ENCODE measurements around the gene CLCA1. TPM values are rescaled to one million over a fixed set of nuclear protein-coding genes. Genes with fewer than 3 reads are reported as not detected.

Gene CLCA1
- total and polyA plus RNA-seq, 4 donors: 0.06 to 0.10 TPM; not detected in 2

DNA sequence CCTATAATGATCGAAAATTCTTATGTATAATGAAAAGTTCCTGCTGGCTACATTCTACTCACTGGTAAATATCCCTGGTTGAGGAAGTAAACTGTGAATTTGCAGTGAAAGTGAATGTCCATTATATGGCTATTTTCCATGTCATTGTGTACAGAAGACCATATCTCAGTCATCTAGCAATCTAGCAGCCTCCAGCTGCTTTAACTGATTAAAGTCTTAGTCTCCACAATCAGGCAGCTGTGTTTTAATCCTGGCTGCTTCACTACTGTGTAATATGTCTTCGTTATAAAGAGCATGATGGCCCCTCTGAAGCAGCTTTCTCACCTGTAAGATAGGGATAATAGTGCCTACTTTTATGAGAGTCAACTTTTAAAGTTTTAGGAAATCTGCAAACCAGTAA lies 33.4 kb upstream of the CLCA1 start:
- Histone ChIP-seq H3K9me3 (ENCODE audit: control insufficient read depth, insufficient read depth, low read length) (no peaks in the 10 kb centered on the region), H3K27ac (ENCODE audit: low read depth, low read length) (no peak overlapping the region), H3K27me3 (ENCODE audit: control insufficient read depth, insufficient read depth, low read length) (no peaks in the 10 kb centered on the region), H3K36me3 (ENCODE audit: control insufficient read depth, insufficient read depth, low read length) (no peaks in the 10 kb centered on the region), H3K4me1 (ENCODE audit: control insufficient read depth, insufficient read depth, low read length) (no peaks in the 10 kb centered on the region), H3K4me3 (ENCODE audit: low read depth, low read length) (no peak overlapping the region)
- DNase-seq (ENCODE audit: low read depth in 4 of 6, low spot score in 6 of 6): no peak
- WGBS (ENCODE audit: insufficient coverage): no CpG with 5 or more reads among the region's 2 CpGs

DNA sequence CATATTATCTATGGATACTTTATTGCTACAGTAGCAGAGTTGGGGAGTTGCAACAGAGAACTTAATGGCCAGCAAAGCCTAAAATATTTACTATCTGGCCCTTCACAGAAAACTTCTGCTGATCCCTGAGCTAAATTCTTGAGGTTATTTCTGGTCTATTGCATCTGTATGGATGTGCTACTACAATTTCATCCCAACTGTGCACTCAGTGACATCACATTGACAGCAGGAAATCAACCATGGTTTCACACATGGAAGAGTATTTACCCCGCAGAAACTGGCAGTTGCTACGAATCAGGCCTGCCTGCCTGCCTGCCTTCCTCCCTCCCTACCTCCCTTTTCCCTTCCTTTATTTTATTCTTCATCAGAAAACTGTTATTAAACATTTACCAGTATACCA lies 32.7 kb upstream of the CLCA1 start:
- Histone ChIP-seq H3K4me1 (ENCODE audit: control insufficient read depth, insufficient read depth, low read length) (no peaks in the 10 kb centered on the region), H3K4me3 (ENCODE audit: low read depth, low read length) (no peak overlapping the region), H3K27me3 (ENCODE audit: control insufficient read depth, insufficient read depth, low read length) (no peaks in the 10 kb centered on the region), H3K27ac (ENCODE audit: low read depth, low read length) (no peak overlapping the region), H3K36me3 (ENCODE audit: control insufficient read depth, insufficient read depth, low read length) (no peaks in the 10 kb centered on the region), H3K9me3 (ENCODE audit: control insufficient read depth, insufficient read depth, low read length) (no peaks in the 10 kb centered on the region)
- DNase-seq (ENCODE audit: low read depth in 4 of 6, low spot score in 6 of 6): peak in 1 of 6 donors; percentile 19
- 40% methylated on average over 1 of the region's 2 CpGs for WGBS (ENCODE audit: insufficient coverage)

DNA sequence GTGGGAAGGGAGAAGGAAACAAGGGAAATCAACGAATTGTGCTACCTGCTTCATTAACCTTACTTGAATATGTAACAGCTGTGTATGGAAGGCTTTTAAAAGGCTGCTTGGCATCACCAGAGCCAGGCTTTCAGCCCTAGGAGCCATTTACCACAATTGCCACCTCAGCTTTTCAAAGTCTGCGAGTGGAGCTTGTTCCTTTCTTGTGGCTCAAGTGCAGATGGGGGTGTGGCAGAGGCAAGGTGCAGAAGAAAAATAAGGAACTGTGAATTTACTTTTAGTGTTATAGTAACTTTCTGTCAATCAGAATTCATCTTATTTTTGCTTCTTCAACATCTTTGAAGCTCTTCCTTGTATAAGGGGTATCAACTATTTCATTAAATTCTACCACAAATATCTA lies 27.1 kb upstream of the CLCA1 start:
- Histone ChIP-seq H3K4me1 (ENCODE audit: control insufficient read depth, insufficient read depth, low read length) (no peaks in the 10 kb centered on the region), H3K27me3 (ENCODE audit: control insufficient read depth, insufficient read depth, low read length) (no peaks in the 10 kb centered on the region), H3K9me3 (ENCODE audit: control insufficient read depth, insufficient read depth, low read length) (no peaks in the 10 kb centered on the region), H3K27ac (ENCODE audit: low read depth, low read length) (no peak overlapping the region), H3K4me3 (ENCODE audit: low read depth, low read length) (no peak overlapping the region), H3K36me3 (ENCODE audit: control insufficient read depth, insufficient read depth, low read length) (no peaks in the 10 kb centered on the region)
- WGBS (ENCODE audit: insufficient coverage): no CpG with 5 or more reads among the region's 2 CpGs
- no peak for DNase-seq (ENCODE audit: low read depth in 4 of 6, low spot score in 6 of 6)

DNA sequence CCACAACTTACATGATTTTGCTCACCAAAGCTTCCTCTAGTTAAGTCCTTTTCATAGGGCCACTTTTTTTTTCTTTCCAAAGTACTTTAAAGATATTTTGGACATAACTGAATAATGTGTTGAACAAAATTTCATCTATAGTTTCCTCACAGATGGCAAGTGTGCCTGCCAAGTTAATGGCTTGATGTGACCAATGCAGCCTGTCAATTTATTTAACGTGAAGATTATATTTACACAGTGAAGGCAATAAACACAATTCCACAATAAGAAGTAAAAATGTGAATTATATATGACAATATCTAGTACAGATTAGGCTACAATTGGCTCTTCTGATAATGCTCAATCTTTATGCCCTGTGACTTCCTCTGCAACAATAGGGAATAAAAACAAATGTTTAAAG lies 26.7 kb upstream of the CLCA1 start:
- no CpG with 5 or more reads among the region's 1 CpG for WGBS (ENCODE audit: insufficient coverage)
- Histone ChIP-seq H3K4me1 (ENCODE audit: control insufficient read depth, insufficient read depth, low read length) (no peaks in the 10 kb centered on the region), H3K9me3 (ENCODE audit: control insufficient read depth, insufficient read depth, low read length) (no peaks in the 10 kb centered on the region), H3K4me3 (ENCODE audit: low read depth, low read length) (no peak overlapping the region), H3K27me3 (ENCODE audit: control insufficient read depth, insufficient read depth, low read length) (no peaks in the 10 kb centered on the region), H3K36me3 (ENCODE audit: control insufficient read depth, insufficient read depth, low read length) (no peaks in the 10 kb centered on the region), H3K27ac (ENCODE audit: low read depth, low read length) (no peak overlapping the region)
- no peak for DNase-seq (ENCODE audit: low read depth in 4 of 6, low spot score in 6 of 6)

DNA sequence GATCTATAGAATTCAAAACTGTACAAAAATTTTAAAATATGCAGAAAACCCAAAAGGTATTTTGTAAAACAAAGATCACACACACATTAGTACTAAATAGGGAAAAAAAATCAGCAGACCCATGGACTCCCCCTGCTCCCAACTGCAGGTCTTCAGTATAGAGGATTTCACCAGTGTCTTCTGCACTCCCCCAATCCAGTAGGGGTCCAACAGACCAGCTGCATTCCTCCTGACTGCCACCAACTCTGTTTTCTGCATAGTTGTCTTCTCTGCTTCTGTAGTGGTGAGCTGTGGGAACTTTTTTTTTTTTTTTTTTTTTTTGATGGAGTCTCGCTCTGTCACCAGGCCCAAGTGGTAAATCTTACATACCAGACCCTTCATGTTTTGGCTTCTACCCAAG lies 22.8 kb upstream of the CLCA1 start:
- Histone ChIP-seq H3K27me3 (ENCODE audit: control insufficient read depth, insufficient read depth, low read length) (no peaks in the 10 kb centered on the region), H3K9me3 (ENCODE audit: control insufficient read depth, insufficient read depth, low read length) (no peaks in the 10 kb centered on the region), H3K36me3 (ENCODE audit: control insufficient read depth, insufficient read depth, low read length) (no peaks in the 10 kb centered on the region), H3K4me1 (ENCODE audit: control insufficient read depth, insufficient read depth, low read length) (no peaks in the 10 kb centered on the region), H3K27ac (ENCODE audit: low read depth, low read length) (no peak overlapping the region), H3K4me3 (ENCODE audit: low read depth, low read length) (no peak overlapping the region)
- WGBS (ENCODE audit: insufficient coverage): 100% methylated on average over 1 of the region's 1 CpG
- no peak for DNase-seq (ENCODE audit: low read depth in 4 of 6, low spot score in 6 of 6)

DNA sequence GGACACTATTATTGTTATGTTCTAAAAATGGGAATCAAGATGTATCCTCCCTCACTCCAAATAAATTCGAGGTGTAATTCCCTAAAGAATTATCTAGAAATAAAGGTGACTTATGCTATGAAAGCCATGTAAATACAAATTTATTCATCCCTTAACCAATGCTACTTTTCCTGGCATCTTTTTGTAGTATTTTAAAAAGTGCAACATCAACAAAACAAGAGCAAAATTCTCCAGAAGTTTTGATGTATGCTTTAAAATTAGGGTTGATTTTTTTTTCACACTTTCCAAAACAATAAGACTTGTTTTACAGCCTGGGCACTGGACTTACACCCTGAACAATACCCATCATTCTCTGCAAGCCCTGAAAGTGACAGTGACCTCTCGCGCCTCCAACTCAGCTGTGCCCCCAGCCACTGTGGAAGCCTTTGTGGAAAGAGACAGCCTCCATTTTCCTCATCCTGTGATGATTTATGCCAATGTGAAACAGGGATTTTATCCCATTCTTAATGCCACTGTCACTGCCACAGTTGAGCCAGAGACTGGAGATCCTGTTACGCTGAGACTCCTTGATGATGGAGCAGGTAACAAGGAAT lies 21.4 kb upstream of the CLCA1 start:
- Histone ChIP-seq H3K27me3 (ENCODE audit: control insufficient read depth, insufficient read depth, low read length) (no peaks in the 10 kb centered on the region), H3K9me3 (ENCODE audit: control insufficient read depth, insufficient read depth, low read length) (no peaks in the 10 kb centered on the region), H3K4me3 (ENCODE audit: low read depth, low read length) (no peak overlapping the region), H3K36me3 (ENCODE audit: control insufficient read depth, insufficient read depth, low read length) (no peaks in the 10 kb centered on the region), H3K27ac (ENCODE audit: low read depth, low read length) (no peak overlapping the region), H3K4me1 (ENCODE audit: control insufficient read depth, insufficient read depth, low read length) (no peaks in the 10 kb centered on the region)
- whole genome bisulfite sequencing (ENCODE audit: insufficient coverage): 8% methylated on average over 2 of the region's 4 CpGs
- peak in 1 of 6 donors; percentile 7 for DNase-seq (ENCODE audit: low read depth in 4 of 6, low spot score in 6 of 6)

DNA sequence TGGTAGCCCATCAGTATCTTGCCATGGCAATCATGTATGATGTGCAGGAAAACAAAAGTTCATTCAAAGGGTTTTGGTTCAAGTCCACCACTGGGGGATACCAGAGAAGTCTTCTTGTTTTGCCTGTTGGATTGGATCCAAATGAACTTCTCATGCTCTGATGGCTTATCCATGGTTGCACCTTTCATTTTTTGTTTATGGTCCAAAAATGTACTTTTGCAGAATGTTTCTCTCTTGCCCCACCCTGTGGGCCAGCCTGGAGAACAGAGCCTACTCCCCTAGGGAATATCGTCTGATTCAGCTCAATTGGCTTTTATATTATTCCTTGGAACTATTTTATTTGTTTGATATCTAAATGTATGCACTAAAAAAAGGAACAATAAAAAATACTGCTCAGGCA lies 20.1 kb upstream of the CLCA1 start:
- no peaks in the 10 kb centered on the region for H3K9me3 ChIP-seq (ENCODE audit: control insufficient read depth, insufficient read depth, low read length)
- no CpG with 5 or more reads among the region's 1 CpG for whole genome bisulfite sequencing (ENCODE audit: insufficient coverage)
- no peak overlapping the region for H3K27ac ChIP-seq (ENCODE audit: low read depth, low read length)
- H3K36me3 ChIP-seq (ENCODE audit: control insufficient read depth, insufficient read depth, low read length): no peaks in the 10 kb centered on the region
- DNase-seq (ENCODE audit: low read depth in 4 of 6, low spot score in 6 of 6): no peak
- no peaks in the 10 kb centered on the region for H3K4me1 ChIP-seq (ENCODE audit: control insufficient read depth, insufficient read depth, low read length)
- H3K4me3 ChIP-seq (ENCODE audit: low read depth, low read length): no peak overlapping the region
- H3K27me3 ChIP-seq (ENCODE audit: control insufficient read depth, insufficient read depth, low read length): no peaks in the 10 kb centered on the region

DNA sequence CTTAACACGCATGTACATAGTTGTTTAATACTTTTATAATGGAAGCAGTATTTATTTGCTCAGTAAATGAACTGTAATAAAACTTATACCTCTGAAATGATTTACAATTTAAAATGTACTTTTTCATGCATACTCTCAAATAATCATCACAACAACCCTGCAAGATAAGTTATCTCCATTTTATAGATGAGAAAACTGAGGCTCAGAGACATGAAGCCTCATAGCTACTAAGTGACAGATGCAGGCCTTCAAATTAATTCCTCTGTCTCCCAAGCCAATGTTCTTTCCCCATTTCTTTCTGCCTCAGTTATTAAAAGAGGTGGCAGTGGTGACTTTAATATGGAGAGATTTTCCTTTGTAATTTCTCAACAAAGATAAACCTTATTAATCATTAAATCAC lies 19.6 kb upstream of the CLCA1 start:
- H3K36me3 ChIP-seq (ENCODE audit: control insufficient read depth, insufficient read depth, low read length): no peaks in the 10 kb centered on the region
- H3K27me3 ChIP-seq (ENCODE audit: control insufficient read depth, insufficient read depth, low read length): no peaks in the 10 kb centered on the region
- H3K4me1 ChIP-seq (ENCODE audit: control insufficient read depth, insufficient read depth, low read length): no peaks in the 10 kb centered on the region
- H3K9me3 ChIP-seq (ENCODE audit: control insufficient read depth, insufficient read depth, low read length): no peaks in the 10 kb centered on the region
- H3K27ac ChIP-seq (ENCODE audit: low read depth, low read length): no peak overlapping the region
- no peak for DNase-seq (ENCODE audit: low read depth in 4 of 6, low spot score in 6 of 6)
- WGBS (ENCODE audit: insufficient coverage): no CpG with 5 or more reads among the region's 1 CpG
- H3K4me3 ChIP-seq (ENCODE audit: low read depth, low read length): no peak overlapping the region

DNA sequence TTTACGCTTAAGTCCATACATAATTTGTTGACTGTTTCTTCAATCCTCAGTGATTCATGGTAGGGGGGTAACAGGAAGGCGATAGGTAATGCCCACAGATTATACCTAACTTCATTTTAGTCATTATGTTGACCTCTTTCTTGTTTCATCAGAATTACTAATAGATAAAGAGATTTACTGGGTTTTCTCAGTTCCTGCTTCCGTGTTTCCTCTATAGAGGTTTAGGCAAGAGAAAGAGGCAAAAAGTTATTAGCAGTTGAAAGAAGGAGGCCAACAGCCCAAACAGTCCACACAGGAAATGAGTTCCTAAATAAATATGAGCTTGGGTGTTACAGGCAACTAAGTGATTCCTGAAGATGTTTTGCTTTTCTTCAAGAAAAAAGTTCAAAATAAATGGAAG lies 17.9 kb upstream of the CLCA1 start:
- Histone ChIP-seq H3K9me3 (ENCODE audit: control insufficient read depth, insufficient read depth, low read length) (no peaks in the 10 kb centered on the region), H3K4me3 (ENCODE audit: low read depth, low read length) (no peak overlapping the region), H3K27ac (ENCODE audit: low read depth, low read length) (no peak overlapping the region), H3K36me3 (ENCODE audit: control insufficient read depth, insufficient read depth, low read length) (no peaks in the 10 kb centered on the region), H3K4me1 (ENCODE audit: control insufficient read depth, insufficient read depth, low read length) (no peaks in the 10 kb centered on the region), H3K27me3 (ENCODE audit: control insufficient read depth, insufficient read depth, low read length) (no peaks in the 10 kb centered on the region)
- no peak for DNase-seq (ENCODE audit: low read depth in 4 of 6, low spot score in 6 of 6)
- no CpG with 5 or more reads among the region's 3 CpGs for WGBS (ENCODE audit: insufficient coverage)

DNA sequence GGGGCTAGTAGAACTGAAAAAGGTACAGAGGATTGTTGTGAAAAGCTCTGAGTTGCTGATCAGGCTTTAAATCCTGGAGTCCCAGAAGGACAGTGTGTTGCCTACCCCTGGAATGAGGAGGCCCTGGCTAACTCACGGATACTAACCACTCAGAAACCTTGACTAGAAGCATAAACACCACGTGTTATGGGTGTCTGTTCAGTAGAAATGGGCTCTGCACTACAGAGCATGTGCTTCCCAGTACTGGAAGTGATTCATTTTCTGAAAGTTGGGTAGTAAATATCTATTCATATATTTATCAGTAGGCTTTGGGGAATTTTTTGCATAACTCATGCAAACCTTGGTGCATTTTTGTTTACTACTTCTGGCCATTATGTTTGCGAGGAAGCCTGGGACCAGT lies 15.1 kb upstream of the CLCA1 start:
- DNase-seq (ENCODE audit: low read depth in 4 of 6, low spot score in 6 of 6): no peak
- Histone ChIP-seq H3K9me3 (ENCODE audit: control insufficient read depth, insufficient read depth, low read length) (no peaks in the 10 kb centered on the region), H3K27ac (ENCODE audit: low read depth, low read length) (no peak overlapping the region), H3K4me3 (ENCODE audit: low read depth, low read length) (no peak overlapping the region), H3K36me3 (ENCODE audit: control insufficient read depth, insufficient read depth, low read length) (no peaks in the 10 kb centered on the region), H3K4me1 (ENCODE audit: control insufficient read depth, insufficient read depth, low read length) (no peaks in the 10 kb centered on the region), H3K27me3 (ENCODE audit: control insufficient read depth, insufficient read depth, low read length) (no peaks in the 10 kb centered on the region)
- no CpG with 5 or more reads among the region's 3 CpGs for WGBS (ENCODE audit: insufficient coverage)

Data from spinal cord (tissue), 10 donors.